ENCODE data around the gene OR52A5.
"Not testable (repeated sequence)": the region's sequence is repeated elsewhere in the genome, so short reads cannot be mapped to it uniquely, and the experiment has no call there.

The OR52A5 gene

DNA sequence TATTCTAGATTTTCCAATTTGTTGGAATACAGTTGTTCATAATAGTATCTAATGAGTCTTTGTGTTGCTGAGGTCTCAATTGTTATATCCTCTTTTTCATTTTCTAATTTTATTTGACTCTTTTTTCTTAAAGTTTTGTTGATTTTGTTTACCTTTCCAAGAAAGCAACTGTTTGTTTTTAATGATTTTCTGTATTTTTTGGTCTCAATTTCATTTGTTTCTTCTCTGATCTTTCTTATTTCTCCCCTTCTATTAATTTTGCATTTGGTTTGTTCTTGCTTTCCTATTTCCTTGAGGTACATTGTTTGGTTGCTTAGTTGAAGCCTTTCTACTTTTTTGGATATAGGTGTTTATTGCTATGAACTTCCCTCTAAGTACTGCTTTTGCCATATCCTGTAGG is 21.6 kb upstream of the OR52A5 start:
- no peak overlapping the region for H3K4me3 ChIP-seq
- DNase-seq = no peak
- no peak overlapping the region for H3K27ac ChIP-seq
- no peaks in the 10 kb centered on the region for H3K36me3 ChIP-seq
- H3K27me3 ChIP-seq = no peaks in the 10 kb centered on the region
- H3K9me3 ChIP-seq = no peaks in the 10 kb centered on the region
- no peaks in the 10 kb centered on the region for H3K4me1 ChIP-seq
- intact Hi-C loops (cut with DNase I; ENCODE audit: low total_unique reads) = no loop called here
- TF ChIP-seq CTCF (IDR thresholded peaks at IDR 0.05) = no peak

DNA sequence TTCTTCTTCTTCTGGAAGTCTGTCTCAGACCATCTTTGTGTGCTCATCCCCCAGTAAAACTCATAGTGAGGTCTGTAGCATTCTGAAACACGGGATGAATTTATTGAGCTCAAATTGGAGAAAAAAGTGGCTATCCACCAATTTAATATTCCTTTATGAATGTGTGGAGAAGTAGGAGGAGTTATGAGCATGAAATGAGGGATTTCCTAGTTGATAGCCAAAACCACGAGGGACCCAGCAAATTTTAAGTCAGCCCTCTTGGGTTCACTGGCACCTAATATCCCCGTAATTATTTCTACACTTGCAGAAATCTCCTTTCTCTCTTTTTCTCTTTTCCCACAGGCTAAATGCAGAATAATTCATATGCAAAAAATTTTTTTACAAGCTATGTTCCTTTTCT is 16.5 kb upstream of the OR52A5 start, which contains the start of gene OR52A1:
OR52A1 (minus strand) TSS at position 101 of the 400 bp plus-strand sequence. CDS start 2,388 bp downstream, outside the sequence.
- no peaks in the 10 kb centered on the region for H3K9me3 ChIP-seq
- no peaks in the 10 kb centered on the region for H3K4me1 ChIP-seq
- no peak for DNase-seq
- no peaks in the 10 kb centered on the region for H3K27me3 ChIP-seq
- TF ChIP-seq CTCF (IDR thresholded peaks at IDR 0.05) = no peak
- no peak within 1 kb of the TSS for H3K27ac ChIP-seq
- no peaks in the 10 kb centered on the region for H3K36me3 ChIP-seq
- intact Hi-C loops (cut with DNase I; ENCODE audit: low total_unique reads) = loop anchor here (1.0 kb wide), 1 partner anchor 29 kb away; no protein-coding TSS in a partner anchor
- no peak within 1 kb of the TSS for H3K4me3 ChIP-seq

GRCh38 chr11:5153574-5154431 is 15.6 kb upstream of the OR52A5 start:
- Histone ChIP-seq H3K4me3 (no peak overlapping the region), H3K4me1 (no peaks in the 10 kb centered on the region), H3K27me3 (no peaks in the 10 kb centered on the region), H3K27ac (no peak overlapping the region), H3K9me3 (no peaks in the 10 kb centered on the region), H3K36me3 (no peaks in the 10 kb centered on the region)
- no peak for DNase-seq
- intact Hi-C loops (cut with DNase I; ENCODE audit: low total_unique reads) = no loop called here
- TF ChIP-seq CTCF (IDR thresholded peaks at IDR 0.05) = no peak

- no peak overlapping the region for H3K27ac ChIP-seq
- H3K4me3 ChIP-seq = no peak overlapping the region
- H3K9me3 ChIP-seq = no peaks in the 10 kb centered on the region
- H3K27me3 ChIP-seq = no peaks in the 10 kb centered on the region
- no peak for TF ChIP-seq CTCF (IDR thresholded peaks at IDR 0.05)
- no peak for DNase-seq
- no peaks in the 10 kb centered on the region for H3K36me3 ChIP-seq
- H3K4me1 ChIP-seq = no peaks in the 10 kb centered on the region
- intact Hi-C loops (cut with DNase I; ENCODE audit: low total_unique reads) = no loop called here
Measured at GRCh38 chr11:5151713-5152153, 13.6 kb upstream of the OR52A5 start.

GRCh38 chr11:5144206-5144605 is 6.0 kb upstream of the OR52A5 start:
- H3K4me3 ChIP-seq; H3K4me1 ChIP-seq; H3K9me3 ChIP-seq; H3K36me3 ChIP-seq; H3K27ac ChIP-seq; intact Hi-C loops (cut with DNase I; ENCODE audit: low total_unique reads); H3K27me3 ChIP-seq; DNase-seq: not testable (repeated sequence)

GRCh38 chr11:5137014-5137413 is 1.1 kb downstream of the OR52A5 start:
- intact Hi-C loops (cut with DNase I; ENCODE audit: low total_unique reads) = no loop called here
- no peaks in the 10 kb centered on the region for H3K9me3 ChIP-seq
- no peaks in the 10 kb centered on the region for H3K27me3 ChIP-seq
- H3K4me3 ChIP-seq = no peak overlapping the region
- TF ChIP-seq CTCF (IDR thresholded peaks at IDR 0.05) = no peak
- H3K36me3 ChIP-seq = no peaks in the 10 kb centered on the region
- H3K27ac ChIP-seq = no peak overlapping the region
- DNase-seq = no peak
- H3K4me1 ChIP-seq = no peaks in the 10 kb centered on the region

All from tibial artery (tissue), 4 donors.